B cell (primary cell): Measurements from ENCODE around the gene SH3GLB2. TPM values are rescaled to one million over a fixed set of nuclear protein-coding genes. Genes with fewer than 3 reads are reported as not detected.

Experiments used
- ATAC-seq: fragments of 200-7000 bp; cut with Tn5 transposase; one replicate; pipeline ENCODE4 v1.10.0; 2021; ENCODE audit warnings: low read depth, mild to moderate bottlenecking, moderate number of reproducible peaks, moderate library complexity
- CTCF ChIA-PET: fragments of 350-600 bp; sonication (Branson Sonifier 250); formaldehyde crosslinking; loops from one replicate; lab custom pipeline; 2021; ENCODE audit warnings: antibody characterized with exemption, inconsistent platforms; lab: Charles Lee
- POLR2A ChIA-PET: fragments of 350-600 bp; sonication (Branson Sonifier 250); formaldehyde crosslinking; loops from one replicate; lab custom pipeline; 2021; ENCODE audit warnings: antibody characterized with exemption; lab: Charles Lee
- DNase-seq: peaks from one replicate; pipeline ENCODE4 v3.0.0; 2013
- H2AFZ ChIP-seq: 2 replicates; pipeline ENCODE4 v1.6.1; 2012; ENCODE audit warnings: mild to moderate bottlenecking, low read depth, low read length; ENCODE audit not compliant: insufficient read depth, poor library complexity, severe bottlenecking
- H3K27ac ChIP-seq, 2 donors: 1 replicate in 1 of 2; 2 replicates in 1 of 2; pipeline ENCODE4 v1.5.1; 2012 to 2013; ENCODE audit warnings: low read length in 2 of 2, mild to moderate bottlenecking in 2 of 2, moderate library complexity in 1 of 2
- H3K27me3 ChIP-seq, 4 experiments: fragments of 200-600 bp in 1 of 4; sonication (generic) in 1 of 4; replicated peaks in 1 of 4; 1 replicate in 2 of 4; 2 replicates in 2 of 4; pipeline versions ENCODE4 v1.6.1 to v1.7.0; 2013 to 2016; ENCODE audit warnings: low read length in 3 of 4, mild to moderate bottlenecking in 2 of 4, mixed read lengths in 1 of 4, moderate library complexity in 1 of 4; ENCODE audit not compliant: insufficient read depth in 4 of 4, control insufficient read depth in 3 of 4; ENCODE audit errors: control extremely low read depth in 1 of 4
- H3K36me3 ChIP-seq, 2 experiments: replicated peaks in 1 of 2; 1 replicate in 1 of 2; 2 replicates in 1 of 2; pipeline versions ENCODE4 v1.6.1 to v1.7.1; 2013; ENCODE audit warnings: low read length in 1 of 2; ENCODE audit not compliant: insufficient read depth in 2 of 2, control insufficient read depth in 1 of 2; ENCODE audit errors: control extremely low read depth in 1 of 2, extremely low read depth in 1 of 2
- H3K4me1 ChIP-seq, 2 donors: fragments of 200-600 bp in 1 of 2; sonication (generic) in 1 of 2; 1 replicate in 1 of 2; 2 replicates in 1 of 2; pipeline versions ENCODE4 v1.5.1 to v1.6.1; 2013 to 2017; ENCODE audit warnings: low read length in 2 of 2; ENCODE audit not compliant: control insufficient read depth in 2 of 2, insufficient read depth in 2 of 2
- H3K4me2 ChIP-seq: replicated peaks from 2 replicates; pipeline ENCODE3; 2012; ENCODE audit warnings: mild to moderate bottlenecking, low read depth, low read length; ENCODE audit not compliant: poor library complexity, severe bottlenecking
- H3K4me3 ChIP-seq, 5 experiments: fragments of 200-600 bp in 1 of 5; sonication (generic) in 1 of 5; 1 replicate in 3 of 5; 2 replicates in 2 of 5; pipeline versions ENCODE4 v1.5.1 to v1.7.0; 2011 to 2016; ENCODE audit warnings: low read length in 4 of 5, mild to moderate bottlenecking in 4 of 5, low read depth in 2 of 5, control low read depth in 1 of 5, moderate library complexity in 1 of 5; ENCODE audit not compliant: insufficient read depth in 1 of 5; ENCODE audit errors: control extremely low read depth in 1 of 5, extremely low read depth in 1 of 5
- H3K79me2 ChIP-seq: fragments of 200-600 bp; sonication (generic); one replicate; pipeline ENCODE4 v1.6.0; 2016; ENCODE audit warnings: low read length; ENCODE audit not compliant: control insufficient read depth, insufficient read depth
- H3K9ac ChIP-seq: fragments of 200-600 bp; sonication (generic); 2 replicates; pipeline ENCODE4 v1.6.1; 2017; ENCODE audit warnings: mild to moderate bottlenecking, low read length, moderate library complexity
- H3K9me3 ChIP-seq, 3 donors: one replicate each; pipeline versions ENCODE4 v1.6.1 to v1.7.1; 2013; ENCODE audit warnings: low read length in 2 of 3; ENCODE audit not compliant: control insufficient read depth in 2 of 3, insufficient read depth in 1 of 3; ENCODE audit errors: control extremely low read depth in 1 of 3
- H4K20me1 ChIP-seq: 2 replicates; pipeline ENCODE4 v1.6.0; 2012; ENCODE audit warnings: mild to moderate bottlenecking, low read length; ENCODE audit not compliant: insufficient read depth, control insufficient read depth, poor library complexity, severe bottlenecking
- H3K27ac Mint-ChIP-seq: one replicate; pipeline ENCODE4 v1.8.0; 2021; ENCODE audit warnings: mixed read lengths
- H3K27me3 Mint-ChIP-seq: one replicate; pipeline ENCODE4 v1.8.0; 2021; ENCODE audit warnings: mixed read lengths
- H3K4me1 Mint-ChIP-seq: one replicate; pipeline ENCODE4 v1.8.0; 2021; ENCODE audit warnings: mixed read lengths
- H3K4me3 Mint-ChIP-seq: one replicate; pipeline ENCODE4 v1.8.0; 2021; ENCODE audit warnings: mixed read lengths
- H3K9me3 Mint-ChIP-seq: one replicate; pipeline ENCODE4 v1.8.0; 2022; ENCODE audit warnings: mixed read lengths; ENCODE audit not compliant: insufficient read depth
- CTCF ChIP-seq: fragments of 200-600 bp; IDR thresholded peaks from one replicate; pipeline ENCODE4 v1.8.0; 2022; ENCODE audit warnings: antibody characterized with exemption, mild to moderate bottlenecking
- EZH2 ChIP-seq: IDR thresholded peaks from 2 replicates; pipeline ENCODE4 v1.6.1; 2012; ENCODE audit warnings: borderline replicate concordance, low read depth, mild to moderate bottlenecking, moderate library complexity, low read length; ENCODE audit not compliant: insufficient read depth, poor library complexity, severe bottlenecking
- WGBS: methylation state at CpG from one replicate; pipeline ENCODE4 v1.1.5; 2013; ENCODE audit warnings: missing lambda C conversion rate; ENCODE audit not compliant: insufficient coverage; 5-methylcytosine and 5-hydroxymethylcytosine counted together
- intact Hi-C: fragments of 100-400 bp; cut with micrococcal nuclease; formaldehyde crosslinking; loops from one replicate; pipeline ENCODE4 v1.10.0; 2022
- polyA plus RNA-seq: library from polyadenylated mRNA; depleted of rRNA; stranded (reverse); fragments of >200 nt; gene quantifications from 2 replicates; pipeline ENCODE4 v1.2.3, GENCODE V29; 2012
- total RNA-seq, 2 donors: library from RNA; stranded (reverse); fragments of 120-200 nt in 1 of 2; gene quantifications; 1 replicate in 1 of 2; 2 replicates in 1 of 2; pipeline versions ENCODE4 v1.2.3 to v1.2.4, GENCODE V29; 2013 to 2022

SH3GLB2 gene
- total and polyA plus RNA-seq, 2 donors (not counting 1 experiment from before 2014, with no cell fraction given): 110 to 176 TPM

- no peak overlapping the region for H3K4me2 ChIP-seq
- Mint-ChIP-seq H3K4me1 (no peaks in the 10 kb centered on the region), H3K27ac (no peak overlapping the region), H3K27me3 (no peaks in the 10 kb centered on the region), H3K4me3 (no peak overlapping the region), H3K9me3 (no peaks in the 10 kb centered on the region)
- H4K20me1 ChIP-seq: no peaks in the 10 kb centered on the region
- ChIA-PET CTCF (no interaction called here), POLR2A (no interaction called here)
- H3K4me1 ChIP-seq: no peaks in the 10 kb centered on the region
- peaks cover 0 to 61% of the 10 kb centered on the region in 2 experiments for H3K36me3 ChIP-seq
- H3K79me2 ChIP-seq: peaks cover 7% of the 10 kb centered on the region
- DNase-seq: no peak
- no peaks in the 10 kb centered on the region for H3K9me3 ChIP-seq
- H3K9ac ChIP-seq: no peak overlapping the region
- no peaks in the 10 kb centered on the region for H3K27me3 ChIP-seq
- H3K27ac ChIP-seq: no peak overlapping the region
- no peak for ATAC-seq
- TF ChIP-seq EZH2 (no peak), CTCF (no peak)
- H3K4me3 ChIP-seq: no peak overlapping the region
- intact Hi-C loops: no loop called here
- no peak overlapping the region for H2AFZ ChIP-seq
- WGBS: 99% methylated on average over 9 of the region's 11 CpGs
Measured at GRCh38 chr9:129011761-129012181, 16.4 kb downstream of the SH3GLB2 start.

- H3K79me2 ChIP-seq: peaks cover 7% of the 10 kb centered on the region
- Mint-ChIP-seq H3K9me3 (no peaks in the 10 kb centered on the region), H3K4me3 (no peak overlapping the region), H3K4me1 (no peaks in the 10 kb centered on the region), H3K27ac (no peak overlapping the region), H3K27me3 (no peaks in the 10 kb centered on the region)
- no peak for DNase-seq
- ChIA-PET CTCF (interaction anchor here (1.1 kb wide), 1 partner anchor 17 kb away, joined by 3 read pairs; the partner anchor contains the start of gene SH3GLB2), POLR2A (no interaction called here)
- no peak overlapping the region for H3K4me2 ChIP-seq
- intact Hi-C loops: no loop called here
- no peaks in the 10 kb centered on the region for H3K9me3 ChIP-seq
- 98% methylated on average over 15 of the region's 19 CpGs for WGBS
- H3K36me3 ChIP-seq: peaks cover 0 to 67% of the 10 kb centered on the region in 2 experiments
- no peaks in the 10 kb centered on the region for H3K27me3 ChIP-seq
- no peak for ATAC-seq
- no peak overlapping the region for H3K27ac ChIP-seq
- no peaks in the 10 kb centered on the region for H3K4me1 ChIP-seq
- TF ChIP-seq CTCF (no peak), EZH2 (no peak)
- H3K4me3 ChIP-seq: no peak overlapping the region
- H4K20me1 ChIP-seq: no peaks in the 10 kb centered on the region
- no peak overlapping the region for H3K9ac ChIP-seq
- H2AFZ ChIP-seq: no peak overlapping the region
Measured at GRCh38 chr9:129011170-129011569, 17.0 kb downstream of the SH3GLB2 start.
